Coronary artery (tissue), 2 donors: ENCODE data around the gene SAFB.

Experiments
- DNase-seq: peaks from one replicate; pipeline ENCODE4 v3.0.0-alpha.2; 2017; ENCODE audit warnings: low spot score
- H3K27ac ChIP-seq, 2 donors: fragments of 200-600 bp; sonication (generic); one replicate each; pipeline ENCODE4 v1.5.1; 2016 to 2019
- H3K4me3 ChIP-seq: fragments of 200-600 bp; sonication (generic); 2 replicates; pipeline ENCODE4 v1.5.1; 2016; ENCODE audit warnings: mild to moderate bottlenecking, moderate library complexity
- TF ChIP-seq, protein P1 (sequence below): fragments of 200-600 bp; sonication (generic); IDR thresholded peaks from one replicate; pipeline ENCODE4 v1.5.1; 2019; ENCODE audit warnings: antibody characterized with exemption

SAFB gene

DNA sequence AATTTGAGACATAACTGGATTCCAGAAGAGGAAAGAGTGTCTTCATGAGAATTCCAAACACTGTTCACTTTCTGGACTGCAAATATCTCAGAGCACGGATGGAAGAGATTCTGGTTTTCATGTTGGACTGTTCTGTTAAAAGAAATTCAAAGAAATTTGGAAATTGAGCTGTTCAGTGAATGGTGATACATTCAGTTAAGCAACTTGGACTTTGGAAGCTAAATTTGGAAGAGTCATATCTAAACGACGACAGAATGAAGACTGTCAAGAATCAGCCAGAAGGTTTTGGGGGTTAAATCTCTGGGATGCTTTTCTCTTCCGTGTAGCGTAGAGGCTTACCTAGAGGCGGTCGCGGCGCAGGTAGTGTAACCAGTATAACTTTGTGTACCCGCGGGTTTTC is 25.6 kb downstream of the SAFB start:
- Histone ChIP-seq H3K27ac (no peak overlapping the region), H3K4me3 (no peak overlapping the region)
- TF ChIP-seq, protein P1, sequence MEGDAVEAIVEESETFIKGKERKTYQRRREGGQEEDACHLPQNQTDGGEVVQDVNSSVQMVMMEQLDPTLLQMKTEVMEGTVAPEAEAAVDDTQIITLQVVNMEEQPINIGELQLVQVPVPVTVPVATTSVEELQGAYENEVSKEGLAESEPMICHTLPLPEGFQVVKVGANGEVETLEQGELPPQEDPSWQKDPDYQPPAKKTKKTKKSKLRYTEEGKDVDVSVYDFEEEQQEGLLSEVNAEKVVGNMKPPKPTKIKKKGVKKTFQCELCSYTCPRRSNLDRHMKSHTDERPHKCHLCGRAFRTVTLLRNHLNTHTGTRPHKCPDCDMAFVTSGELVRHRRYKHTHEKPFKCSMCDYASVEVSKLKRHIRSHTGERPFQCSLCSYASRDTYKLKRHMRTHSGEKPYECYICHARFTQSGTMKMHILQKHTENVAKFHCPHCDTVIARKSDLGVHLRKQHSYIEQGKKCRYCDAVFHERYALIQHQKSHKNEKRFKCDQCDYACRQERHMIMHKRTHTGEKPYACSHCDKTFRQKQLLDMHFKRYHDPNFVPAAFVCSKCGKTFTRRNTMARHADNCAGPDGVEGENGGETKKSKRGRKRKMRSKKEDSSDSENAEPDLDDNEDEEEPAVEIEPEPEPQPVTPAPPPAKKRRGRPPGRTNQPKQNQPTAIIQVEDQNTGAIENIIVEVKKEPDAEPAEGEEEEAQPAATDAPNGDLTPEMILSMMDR = no peak
- no peak for DNase-seq

DNA sequence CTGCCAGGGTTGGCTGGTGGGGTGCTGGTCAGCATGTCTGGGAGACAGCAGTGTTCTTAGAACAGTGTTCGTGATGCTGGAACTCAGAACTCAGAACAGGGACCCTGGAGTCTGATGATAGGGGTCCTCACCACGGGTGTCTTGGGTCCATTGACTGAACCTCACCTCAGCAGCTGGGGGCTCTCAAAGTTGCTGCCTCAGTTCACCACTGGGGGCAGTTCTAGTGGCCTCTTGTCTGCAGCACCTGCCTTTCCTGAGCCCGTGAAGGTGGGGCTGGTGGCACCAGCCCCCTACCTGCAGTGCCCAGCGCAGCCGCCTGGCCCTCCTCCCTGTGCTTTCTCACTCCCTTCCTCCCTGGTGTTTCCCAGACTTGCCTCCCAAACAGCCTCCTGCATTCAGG is 28.5 kb downstream of the SAFB start:
- Histone ChIP-seq H3K27ac (no peak overlapping the region), H3K4me3 (no peak overlapping the region)
- DNase-seq = no peak
- TF ChIP-seq, protein P1 = no peak

DNA sequence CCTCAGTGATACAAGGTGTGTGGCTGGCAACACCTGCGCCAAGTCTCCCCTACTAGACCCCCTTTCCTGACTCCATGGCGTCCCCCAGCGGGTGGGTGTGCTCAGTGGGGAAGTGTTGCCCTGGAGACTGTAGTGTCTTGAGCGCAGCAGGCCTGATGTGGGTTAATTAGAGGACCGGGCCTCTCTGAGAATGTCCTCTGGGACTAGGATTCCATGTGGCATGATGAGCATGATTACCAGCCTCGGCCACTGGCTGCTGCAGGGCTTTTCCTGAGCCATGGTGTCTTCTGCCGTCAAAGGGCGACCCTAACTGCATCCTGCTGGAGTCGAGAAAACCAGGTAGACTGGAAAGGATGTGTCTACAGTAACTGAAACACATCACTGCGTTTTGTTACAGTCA is 29.4 kb downstream of the SAFB start:
- TF ChIP-seq, protein P1 = no peak
- no peak for DNase-seq
- no peak overlapping the region for H3K27ac ChIP-seq
- H3K4me3 ChIP-seq = no peak overlapping the region

DNA sequence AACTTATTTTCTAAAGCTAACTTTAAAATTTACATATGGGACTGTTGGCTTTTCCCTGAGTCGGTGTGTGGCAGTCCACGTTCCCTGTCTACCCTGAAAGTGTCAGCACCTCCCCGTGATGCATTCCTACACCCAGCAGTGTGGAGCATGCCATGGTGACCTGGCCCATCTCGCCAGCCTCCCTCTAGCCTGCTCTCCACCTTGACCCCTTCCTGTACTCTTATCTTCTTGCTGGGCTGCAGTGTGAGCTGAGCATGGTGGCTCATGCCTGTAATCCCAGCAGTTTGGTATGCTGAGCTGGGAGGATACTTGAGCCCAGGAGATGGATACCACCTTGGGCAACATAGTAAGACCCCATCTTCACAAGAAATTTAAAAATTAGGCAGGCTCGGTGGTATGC is 32.0 kb downstream of the SAFB start:
- no peak for DNase-seq
- no peak overlapping the region for H3K27ac ChIP-seq
- TF ChIP-seq, protein P1 = no peak
- H3K4me3 ChIP-seq = no peak overlapping the region

- Histone ChIP-seq H3K27ac (no peak overlapping the region), H3K4me3 (no peak overlapping the region)
- no peak for DNase-seq
- TF ChIP-seq, protein P1 = no peak
These were observed 32.5 kb downstream of the SAFB start for GRCh38 chr19:5655412-5655811.

GRCh38 chr19:5661483-5661882 is 38.6 kb downstream of the SAFB start:
- no peak for DNase-seq
- H3K27ac ChIP-seq = no peak overlapping the region
- H3K4me3 ChIP-seq = no peak overlapping the region
- TF ChIP-seq, protein P1 = no peak

DNA sequence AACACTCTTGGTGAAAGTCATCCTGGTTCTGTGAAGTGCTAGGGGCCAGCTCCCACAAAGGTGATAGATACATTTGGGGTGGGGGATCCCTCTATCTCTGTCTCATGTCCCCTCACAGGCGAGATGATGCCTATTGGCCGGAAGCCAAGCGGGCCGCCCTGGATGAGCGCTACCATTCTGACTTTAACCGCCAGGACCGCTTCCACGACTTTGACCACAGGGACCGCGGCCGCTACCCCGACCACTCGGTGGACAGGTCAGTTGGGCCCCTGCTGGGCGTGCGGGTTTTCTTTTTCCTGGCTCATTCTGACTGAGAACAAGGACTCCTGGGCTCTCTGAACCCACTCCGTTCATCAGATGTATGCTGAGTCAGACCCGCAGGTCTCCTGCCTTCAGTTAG is 41.0 kb downstream of the SAFB start:
- no peak for DNase-seq
- no peak overlapping the region for H3K27ac ChIP-seq
- TF ChIP-seq, protein P1 = no peak
- no peak overlapping the region for H3K4me3 ChIP-seq
